Ovary (tissue), 3 donors: ENCODE results near the gene SH3GL3.

Experiments
- CTCF ChIP-seq, 3 donors: fragments of 450-650 bp in 2 of 3; fragments of 200-600 bp in 1 of 3; IDR thresholded peaks; one replicate each; pipeline versions ENCODE4 v1.5.1 to v1.8.0; 2016 to 2022; ENCODE audit warnings: antibody characterized with exemption in 3 of 3, mild to moderate bottlenecking in 1 of 3
- EP300 ChIP-seq: sonication (generic); formaldehyde crosslinking; IDR thresholded peaks from one replicate; pipeline ENCODE4 v1.6.1; 2017; ENCODE audit warnings: antibody characterized with exemption
- POLR2A ChIP-seq: fragments of 450-650 bp; IDR thresholded peaks from one replicate; pipeline ENCODE4 v1.6.1; 2017; ENCODE audit warnings: antibody characterized with exemption, mild to moderate bottlenecking, moderate library complexity
- donor health status: DM: no; HTN: no; CAD: no.

DNA sequence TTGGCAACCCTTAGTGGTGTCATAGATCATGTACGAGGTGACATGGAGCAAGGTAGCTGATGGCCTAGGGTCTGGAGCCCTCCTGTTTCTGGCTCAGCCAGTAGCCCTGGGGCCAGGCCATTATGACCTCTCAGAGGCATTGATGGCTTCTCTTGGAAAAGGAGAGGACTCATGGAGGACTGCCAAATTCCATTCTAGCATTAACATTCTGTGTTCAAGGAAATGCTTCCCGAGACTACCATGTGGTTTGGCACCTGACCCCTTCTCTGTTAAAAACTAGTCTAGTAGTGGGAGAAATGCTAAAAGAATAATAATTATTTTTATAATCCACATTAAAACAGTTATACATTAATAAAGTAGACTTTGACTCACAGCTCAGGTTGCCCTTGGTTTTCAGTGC is 166.6 kb downstream of the SH3GL3 start:
- TF ChIP-seq CTCF (IDR thresholded peaks at IDR 0.05) (no peak), EP300 (no peak), POLR2A (no peak)
